ENCODE measurements around the gene AGK. TPM values are rescaled to one million over a fixed set of nuclear protein-coding genes. Genes with fewer than 3 reads are reported as not detected.

The AGK gene
- total and polyA plus RNA-seq, 4 donors, result 13.7 to 39.1 (median 20.9) TPM

DNA sequence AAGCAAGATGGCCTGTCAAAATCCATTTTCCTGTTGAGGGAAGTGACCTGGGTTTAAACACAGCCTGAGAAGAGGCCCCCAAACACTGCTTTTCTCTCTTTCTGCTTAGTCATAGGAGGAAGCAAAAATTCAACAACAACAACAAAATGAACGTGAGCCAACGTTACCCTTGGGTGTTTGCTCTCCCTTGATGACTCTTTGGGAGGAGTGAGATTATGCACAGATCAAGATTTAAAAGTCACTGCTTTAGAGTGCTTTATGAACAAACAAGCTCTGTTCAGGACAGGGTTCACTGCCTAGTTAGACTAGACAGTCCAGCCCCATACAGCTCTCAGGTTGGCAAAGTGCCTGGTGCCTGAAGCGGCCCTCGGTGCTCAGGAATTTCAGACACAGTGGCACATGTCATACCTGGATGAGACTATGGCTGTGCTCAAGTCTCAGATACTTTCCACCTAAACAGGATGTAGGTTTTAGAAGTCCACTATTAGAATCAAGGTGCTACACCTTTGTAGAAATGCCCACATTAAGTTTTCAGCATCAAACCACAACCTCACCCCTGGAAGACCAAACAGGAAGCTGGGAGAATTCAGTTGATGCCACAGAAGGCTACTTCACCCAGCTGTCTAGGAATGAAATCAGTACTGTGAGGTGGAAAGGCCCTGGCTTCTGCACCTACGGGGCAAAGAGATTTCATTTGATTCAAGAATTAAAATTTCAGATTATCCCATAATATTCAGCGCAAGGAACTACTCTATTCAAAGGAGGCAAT lies 112.1 kb downstream of the AGK start:
- H3K9ac ChIP-seq (ENCODE audit: insufficient read depth in 1 of 2, low read length in 2 of 2), result no peak overlapping the region
- no peaks in the 10 kb centered on the region for H3K4me1 ChIP-seq (ENCODE audit: control insufficient read depth in 5 of 5, insufficient read depth in 5 of 5, low read length in 5 of 5)
- ATAC-seq (ENCODE audit: insufficient read depth, low FRiP score) (peak; percentile 38), DNase-seq (peak in 1 of 3 donors; percentile 41)
- no peaks in the 10 kb centered on the region for H3K9me3 ChIP-seq (ENCODE audit: control insufficient read depth in 4 of 4, insufficient read depth in 3 of 4, low read length in 3 of 4)
- peak overlapping the region in 1 of 2 donors; percentile 17 for H3K27ac ChIP-seq (ENCODE audit: low read depth in 1 of 2, low read length in 1 of 2)
- peaks cover 22 to 37% (median 32%) of the 10 kb centered on the region in 4 donors for H3K36me3 ChIP-seq (ENCODE audit: control insufficient read depth in 4 of 4, insufficient read depth in 4 of 4, low read length in 4 of 4)
- 27 to 43% methylated on average over 6 of the region's 6 CpGs for WGBS, 2 donors
- H3K4me3 ChIP-seq, result no peak overlapping the region
- TF ChIP-seq, protein P1, sequence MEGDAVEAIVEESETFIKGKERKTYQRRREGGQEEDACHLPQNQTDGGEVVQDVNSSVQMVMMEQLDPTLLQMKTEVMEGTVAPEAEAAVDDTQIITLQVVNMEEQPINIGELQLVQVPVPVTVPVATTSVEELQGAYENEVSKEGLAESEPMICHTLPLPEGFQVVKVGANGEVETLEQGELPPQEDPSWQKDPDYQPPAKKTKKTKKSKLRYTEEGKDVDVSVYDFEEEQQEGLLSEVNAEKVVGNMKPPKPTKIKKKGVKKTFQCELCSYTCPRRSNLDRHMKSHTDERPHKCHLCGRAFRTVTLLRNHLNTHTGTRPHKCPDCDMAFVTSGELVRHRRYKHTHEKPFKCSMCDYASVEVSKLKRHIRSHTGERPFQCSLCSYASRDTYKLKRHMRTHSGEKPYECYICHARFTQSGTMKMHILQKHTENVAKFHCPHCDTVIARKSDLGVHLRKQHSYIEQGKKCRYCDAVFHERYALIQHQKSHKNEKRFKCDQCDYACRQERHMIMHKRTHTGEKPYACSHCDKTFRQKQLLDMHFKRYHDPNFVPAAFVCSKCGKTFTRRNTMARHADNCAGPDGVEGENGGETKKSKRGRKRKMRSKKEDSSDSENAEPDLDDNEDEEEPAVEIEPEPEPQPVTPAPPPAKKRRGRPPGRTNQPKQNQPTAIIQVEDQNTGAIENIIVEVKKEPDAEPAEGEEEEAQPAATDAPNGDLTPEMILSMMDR (IDR thresholded peaks at IDR 0.05; ENCODE audit: control extremely low read depth, extremely low read depth), result no peak
- H3K27me3 ChIP-seq (ENCODE audit: control insufficient read depth in 3 of 3, insufficient read depth in 3 of 3, low read length in 2 of 3), result no peaks in the 10 kb centered on the region

DNA sequence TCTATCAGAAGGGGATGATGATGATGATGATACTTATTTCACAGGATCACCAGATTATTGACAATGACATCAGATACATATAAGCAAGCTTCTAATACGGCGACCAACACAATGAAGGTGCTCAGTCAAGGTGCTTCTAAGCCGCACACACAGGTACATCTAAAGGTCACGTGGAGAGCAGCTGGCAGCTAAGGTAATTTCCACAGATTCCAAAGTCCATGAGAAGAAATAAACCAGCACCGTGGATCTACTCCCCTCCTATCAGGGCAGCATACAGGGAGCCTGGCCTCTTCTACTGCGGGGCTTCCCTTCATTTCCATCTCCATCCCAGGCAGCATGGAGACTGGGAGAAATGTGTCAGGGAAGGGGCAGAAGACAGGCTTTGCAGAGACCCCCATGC lies 113.2 kb downstream of the AGK start:
- TF ChIP-seq, protein P1 (IDR thresholded peaks at IDR 0.05; ENCODE audit: control extremely low read depth, extremely low read depth), result no peak
- Histone ChIP-seq H3K9ac (ENCODE audit: insufficient read depth in 1 of 2, low read length in 2 of 2) (no peak overlapping the region), H3K4me3 (no peak overlapping the region), H3K27me3 (ENCODE audit: control insufficient read depth in 3 of 3, insufficient read depth in 3 of 3, low read length in 2 of 3) (no peaks in the 10 kb centered on the region), H3K4me1 (ENCODE audit: control insufficient read depth in 5 of 5, insufficient read depth in 5 of 5, low read length in 5 of 5) (no peaks in the 10 kb centered on the region), H3K27ac (ENCODE audit: low read depth in 1 of 2, low read length in 1 of 2) (no peak overlapping the region), H3K36me3 (ENCODE audit: control insufficient read depth in 4 of 4, insufficient read depth in 4 of 4, low read length in 4 of 4) (peaks cover 18 to 33% (median 29%) of the 10 kb centered on the region in 4 donors), H3K9me3 (ENCODE audit: control insufficient read depth in 4 of 4, insufficient read depth in 3 of 4, low read length in 3 of 4) (no peaks in the 10 kb centered on the region)
- ATAC-seq (ENCODE audit: insufficient read depth, low FRiP score) (no peak), DNase-seq (no peak)
- WGBS, 2 donors, result 96 to 98% methylated on average over 6 of the region's 6 CpGs

DNA sequence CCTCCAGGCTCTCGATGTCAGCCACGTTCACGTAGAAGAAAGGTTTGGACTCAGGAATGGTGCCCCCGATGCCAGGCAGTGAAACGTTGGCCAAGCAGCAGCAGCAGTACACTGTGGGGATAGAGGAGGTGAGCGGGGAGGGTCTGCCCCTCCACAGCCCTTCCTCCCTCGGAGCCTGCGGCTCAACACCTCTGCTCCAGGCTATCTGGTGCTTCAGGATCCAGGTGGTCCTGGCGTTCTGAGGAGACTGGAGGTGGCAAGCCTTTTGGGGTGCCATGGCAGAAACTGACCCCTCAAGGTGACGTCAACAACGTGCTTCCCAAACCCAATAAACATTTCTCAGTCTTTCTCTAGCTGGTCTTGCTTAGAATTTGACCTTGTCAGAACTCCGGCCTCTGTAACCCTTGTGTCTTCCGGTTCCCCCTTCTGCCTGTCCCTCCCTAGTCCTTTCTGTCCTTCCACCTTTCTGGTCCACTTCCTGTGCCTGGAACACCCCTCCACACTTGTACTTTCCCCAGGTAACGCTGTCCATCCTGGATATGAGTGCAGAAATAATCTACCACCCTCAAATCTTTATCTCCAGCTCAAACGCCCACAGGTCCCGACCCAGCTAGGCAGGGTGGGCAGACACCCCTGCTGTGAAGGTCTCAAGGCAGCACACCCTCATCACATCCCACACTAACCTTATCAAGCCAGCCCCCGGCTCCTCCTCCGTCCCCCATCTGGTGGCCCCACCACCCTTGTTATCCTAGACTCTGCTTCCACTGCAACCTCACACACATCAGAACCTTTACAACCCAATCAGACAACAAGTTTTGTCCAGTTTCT lies 114.2 kb downstream of the AGK start:
- peaks cover 18 to 31% (median 31%) of the 10 kb centered on the region in 4 donors for H3K36me3 ChIP-seq (ENCODE audit: control insufficient read depth in 4 of 4, insufficient read depth in 4 of 4, low read length in 4 of 4)
- 96% methylated on average over 18 of the region's 18 CpGs for WGBS, 2 donors
- no peaks in the 10 kb centered on the region for H3K4me1 ChIP-seq (ENCODE audit: control insufficient read depth in 5 of 5, insufficient read depth in 5 of 5, low read length in 5 of 5)
- ATAC-seq (ENCODE audit: insufficient read depth, low FRiP score) (no peak), DNase-seq (no peak)
- TF ChIP-seq, protein P1 (IDR thresholded peaks at IDR 0.05; ENCODE audit: control extremely low read depth, extremely low read depth), result no peak
- H3K27ac ChIP-seq (ENCODE audit: low read depth in 1 of 2, low read length in 1 of 2), result no peak overlapping the region
- H3K9me3 ChIP-seq (ENCODE audit: control insufficient read depth in 4 of 4, insufficient read depth in 3 of 4, low read length in 3 of 4), result no peaks in the 10 kb centered on the region
- H3K4me3 ChIP-seq, result no peak overlapping the region
- H3K9ac ChIP-seq (ENCODE audit: insufficient read depth in 1 of 2, low read length in 2 of 2), result no peak overlapping the region
- no peaks in the 10 kb centered on the region for H3K27me3 ChIP-seq (ENCODE audit: control insufficient read depth in 3 of 3, insufficient read depth in 3 of 3, low read length in 2 of 3)

All from lung (tissue), 12 donors.